Measurements from ENCODE around the gene VWA3B. TPM values are rescaled to one million over a fixed set of nuclear protein-coding genes. Genes with fewer than 3 reads are reported as not detected.

VWA3B gene
- total RNA-seq, 1 donor from 2014 or later, result 0.40 TPM

- ATAC-seq, result no peak
Measured at GRCh38 chr2:98347298-98348065, 260.5 kb downstream of the VWA3B start.

- ATAC-seq, result no peak
Measured at GRCh38 chr2:98348066-98348561, 261.1 kb downstream of the VWA3B start.

- no peak for ATAC-seq
Measured at GRCh38 chr2:98350411-98350810, 263.4 kb downstream of the VWA3B start.

GRCh38 chr2:98355881-98356280 lies 268.9 kb downstream of the VWA3B start:
- ATAC-seq, result no peak

- ATAC-seq, result no peak
Measured at GRCh38 chr2:98356729-98357128, 269.8 kb downstream of the VWA3B start.

- ATAC-seq, result no peak
Measured at GRCh38 chr2:98357849-98358248, 270.9 kb downstream of the VWA3B start.

- no peak for ATAC-seq
Measured at GRCh38 chr2:98359986-98360385, 273.0 kb downstream of the VWA3B start.

Other genes with a start within 250 kb of the VWA3B start
- 33.8 TPM for gene TMEM131, start 91.2 kb upstream of the VWA3B start, total RNA-seq